GM23338 (cell line): Measurements from ENCODE around the gene RNF130. TPM values are rescaled to one million over a fixed set of nuclear protein-coding genes. Genes with fewer than 3 reads are reported as not detected.

Source experiments
- ATAC-seq: fragments of 200-7000 bp; cut with Tn5 transposase; 3 replicates; pipeline ENCODE4 v1.9.1; 2020
- DNase-seq: peaks from one replicate; pipeline ENCODE4 v3.0.0-alpha.2; 2015; ENCODE audit warnings: low spot score
- H2AFZ ChIP-seq: fragments of 200-600 bp; sonication (generic); 2 replicates; pipeline ENCODE4 v1.8.0; 2016; ENCODE audit warnings: antibody characterized with exemption, mild to moderate bottlenecking, moderate library complexity
- H3F3A ChIP-seq: fragments of 200-600 bp; sonication (generic); replicated peaks from 2 replicates; pipeline ENCODE4 v1.8.0; 2017; ENCODE audit warnings: antibody characterized with exemption, mixed run types, low read depth
- H3K27ac ChIP-seq: fragments of 200-600 bp; sonication (generic); 2 replicates; pipeline ENCODE4 v1.6.1; 2016; ENCODE audit warnings: low read depth
- H3K27me3 ChIP-seq: fragments of 200-600 bp; sonication (generic); 2 replicates; pipeline ENCODE4 v1.8.0; 2016; ENCODE audit warnings: mild to moderate bottlenecking, mixed run types, moderate library complexity; ENCODE audit not compliant: insufficient read depth
- H3K36me3 ChIP-seq: fragments of 200-600 bp; sonication (generic); 2 replicates; pipeline ENCODE4 v1.8.0; 2016; ENCODE audit warnings: mild to moderate bottlenecking; ENCODE audit not compliant: insufficient read depth
- H3K4me1 ChIP-seq: fragments of 200-600 bp; sonication (generic); 2 replicates; pipeline ENCODE4 v1.8.0; 2016; ENCODE audit warnings: mild to moderate bottlenecking, moderate library complexity; ENCODE audit not compliant: insufficient read depth
- H3K4me2 ChIP-seq: fragments of 200-600 bp; sonication (generic); 2 replicates; pipeline ENCODE4 v1.7.1; 2017; ENCODE audit warnings: mixed run types
- H3K4me3 ChIP-seq: fragments of 200-600 bp; sonication (generic); 2 replicates; pipeline ENCODE4 v1.6.1; 2016; ENCODE audit warnings: mixed run types
- H3K79me2 ChIP-seq: fragments of 200-600 bp; sonication (generic); replicated peaks from 2 replicates; pipeline ENCODE4 v1.8.0; 2017; ENCODE audit warnings: mild to moderate bottlenecking; ENCODE audit not compliant: insufficient read depth
- H3K9me2 ChIP-seq: fragments of 200-600 bp; sonication (generic); 2 replicates; pipeline ENCODE4 v1.8.0; 2017; ENCODE audit not compliant: insufficient read depth
- H4K20me1 ChIP-seq: fragments of 200-600 bp; sonication (generic); replicated peaks from 2 replicates; pipeline ENCODE4 v1.8.0; 2017; ENCODE audit warnings: mild to moderate bottlenecking; ENCODE audit not compliant: insufficient read depth
- H3K27ac Mint-ChIP-seq: 2 replicates; pipeline ENCODE4 v1.8.0; 2020; ENCODE audit warnings: inconsistent platforms, mild to moderate bottlenecking, moderate library complexity, mixed read lengths
- H3K27me3 Mint-ChIP-seq: 3 replicates; pipeline ENCODE4 v1.8.0; 2022; ENCODE audit warnings: low read depth, mild to moderate bottlenecking, moderate library complexity, mixed read lengths, inconsistent platforms; ENCODE audit not compliant: insufficient read depth, poor library complexity
- H3K36me3 Mint-ChIP-seq: 3 replicates; pipeline ENCODE4 v1.8.0; 2021; ENCODE audit warnings: low read depth, mild to moderate bottlenecking, inconsistent platforms, moderate library complexity, mixed read lengths
- H3K4me1 Mint-ChIP-seq: 3 replicates; pipeline ENCODE4 v1.8.0; 2020; ENCODE audit warnings: mild to moderate bottlenecking, inconsistent platforms, mixed read lengths
- H3K4me3 Mint-ChIP-seq: 3 replicates; pipeline ENCODE4 v1.8.0; 2021; ENCODE audit warnings: moderate library complexity, mild to moderate bottlenecking, inconsistent platforms, mixed read lengths
- H3K9me3 Mint-ChIP-seq: 3 replicates; pipeline ENCODE4 v1.8.0; 2020; ENCODE audit warnings: moderate library complexity, mild to moderate bottlenecking, inconsistent platforms, mixed read lengths
- CREB1 ChIP-seq: fragments of 250-450 bp; sonication (Bioruptor Pico); IDR thresholded peaks from 2 replicates; pipeline ENCODE4 v1.5.0; 2020; ENCODE audit warnings: low read depth, mild to moderate bottlenecking, moderate library complexity
- ETS1 ChIP-seq: IDR thresholded peaks from 2 replicates; pipeline ENCODE4 v1.6.1; 2016; ENCODE audit warnings: antibody characterized with exemption
- EZH2 ChIP-seq: fragments of 200-600 bp; sonication (generic); IDR thresholded peaks from one replicate; pipeline ENCODE4 v1.8.0; 2017; ENCODE audit warnings: antibody characterized with exemption, mild to moderate bottlenecking, low read depth; ENCODE audit not compliant: unreplicated experiment
- JUNB ChIP-seq: IDR thresholded peaks from one replicate; pipeline ENCODE4 v1.6.1; 2016; ENCODE audit warnings: antibody characterized with exemption; ENCODE audit not compliant: unreplicated experiment
- NANOG ChIP-seq: IDR thresholded peaks from 2 replicates; pipeline ENCODE4 v1.6.1; 2016; ENCODE audit warnings: antibody characterized with exemption, borderline replicate concordance
- POLR2AphosphoS5 ChIP-seq: IDR thresholded peaks from 2 replicates; pipeline ENCODE4 v1.6.1; 2016; ENCODE audit warnings: antibody characterized with exemption, low read depth
- ZNF114 ChIP-seq: fragments of 250-450 bp; sonication (Bioruptor Pico); IDR thresholded peaks from 2 replicates; pipeline ENCODE4 v1.5.0; 2020; ENCODE audit warnings: mild to moderate bottlenecking, moderate library complexity
- ZNF331 ChIP-seq: fragments of 250-450 bp; sonication (Bioruptor Pico); IDR thresholded peaks from 2 replicates; pipeline ENCODE4 v1.5.0; 2020; ENCODE audit warnings: low read depth, mild to moderate bottlenecking, moderate library complexity
- ZNF462 ChIP-seq: fragments of 250-450 bp; sonication (Bioruptor Pico); IDR thresholded peaks from 2 replicates; pipeline ENCODE4 v1.5.0; 2020; ENCODE audit warnings: mild to moderate bottlenecking, moderate library complexity
- polyA plus RNA-seq: library from polyadenylated mRNA; unstranded; fragments of >200 nt; fragmentation: Nextera tagmentation; extraction: Ambion mirVana; gene quantifications from 2 replicates; pipeline ENCODE4 v1.2.1, GENCODE V29; 2016
- total RNA-seq: library from RNA; depleted of rRNA; stranded (reverse); fragments of >200 nt; shearing (Covaris generic); gene quantifications from 2 replicates; pipeline ENCODE4 v1.2.3, GENCODE V29; 2014
- TF ChIP-seq, protein P1 (sequence below): IDR thresholded peaks from one replicate; pipeline ENCODE4 v1.6.1; 2018; ENCODE audit warnings: antibody characterized with exemption; ENCODE audit not compliant: unreplicated experiment

The RNF130 gene
- total and polyA plus RNA-seq, 2 experiments from 2014 or later: 60.1 to 97.3 TPM

GRCh38 chr5:180115326-180116076 is 43.9 kb upstream of the RNF130 start (continued):
- TF ChIP-seq ZNF462 (no peak), JUNB (no peak)

DNA sequence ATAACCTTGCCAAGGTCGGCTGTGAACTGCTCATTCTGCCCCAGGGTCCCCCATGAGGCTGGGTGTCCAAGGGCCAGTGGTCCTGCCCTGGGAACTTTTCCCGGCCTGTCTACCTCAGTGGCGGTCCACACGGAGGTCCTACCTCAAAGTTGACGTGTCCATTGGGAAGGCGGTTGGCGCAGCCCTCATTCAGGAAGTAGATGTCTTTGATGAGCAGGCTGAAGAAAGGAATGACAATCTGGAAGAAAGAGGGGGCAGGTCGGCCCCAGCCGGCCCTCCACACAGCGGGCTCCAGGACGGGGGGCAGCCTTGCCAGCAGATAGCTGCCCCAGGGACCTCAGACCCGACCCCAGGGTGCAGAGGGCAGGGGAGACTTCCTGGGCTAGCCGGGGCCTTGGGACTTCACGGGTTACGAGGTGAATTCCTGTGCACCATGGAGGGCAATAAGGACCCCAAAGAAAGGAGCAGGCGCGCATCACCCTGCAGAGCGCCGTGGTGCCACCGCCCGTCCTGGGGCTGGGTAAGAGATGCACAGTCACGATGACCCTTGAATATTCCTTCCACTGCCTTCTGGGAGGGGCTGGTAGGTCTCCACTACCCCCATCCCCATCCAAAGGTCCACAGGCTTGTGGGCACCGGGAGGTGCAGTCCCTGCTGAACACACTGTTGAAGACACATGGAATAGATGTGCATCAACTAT is 42.9 kb upstream of the RNF130 start:
- H3K4me1 Mint-ChIP-seq: peaks cover 9% of the 10 kb centered on the region
- no peaks in the 10 kb centered on the region for H3F3A ChIP-seq
- no peaks in the 10 kb centered on the region for H3K27me3 ChIP-seq
- no peaks in the 10 kb centered on the region for H3K9me2 ChIP-seq
- no peak overlapping the region for H3K4me3 Mint-ChIP-seq
- H3K4me3 ChIP-seq: no peak overlapping the region
- no peaks in the 10 kb centered on the region for H3K79me2 ChIP-seq
- H3K36me3 Mint-ChIP-seq: no peaks in the 10 kb centered on the region
- H3K27me3 Mint-ChIP-seq: peaks cover 6% of the 10 kb centered on the region
- H3K36me3 ChIP-seq: no peaks in the 10 kb centered on the region
- ATAC-seq (no peak), DNase-seq (no peak)
- H3K4me1 ChIP-seq: no peaks in the 10 kb centered on the region
- H3K27ac ChIP-seq: no peak overlapping the region
- no peaks in the 10 kb centered on the region for H4K20me1 ChIP-seq
- H3K4me2 ChIP-seq: no peak overlapping the region
- H3K9me3 Mint-ChIP-seq: no peaks in the 10 kb centered on the region; the same call in 2 of the 3 replicates
- no peak overlapping the region for H2AFZ ChIP-seq
- H3K27ac Mint-ChIP-seq: no peak overlapping the region
- no peak for TF ChIP-seq CREB1 (CRISPR knock-in tag)
- TF ChIP-seq EZH2: no peak
- no peak for TF ChIP-seq NANOG
- no peak for TF ChIP-seq JUNB
- no peak for TF ChIP-seq ZNF114 (CRISPR knock-in tag)
- TF ChIP-seq, protein P1, sequence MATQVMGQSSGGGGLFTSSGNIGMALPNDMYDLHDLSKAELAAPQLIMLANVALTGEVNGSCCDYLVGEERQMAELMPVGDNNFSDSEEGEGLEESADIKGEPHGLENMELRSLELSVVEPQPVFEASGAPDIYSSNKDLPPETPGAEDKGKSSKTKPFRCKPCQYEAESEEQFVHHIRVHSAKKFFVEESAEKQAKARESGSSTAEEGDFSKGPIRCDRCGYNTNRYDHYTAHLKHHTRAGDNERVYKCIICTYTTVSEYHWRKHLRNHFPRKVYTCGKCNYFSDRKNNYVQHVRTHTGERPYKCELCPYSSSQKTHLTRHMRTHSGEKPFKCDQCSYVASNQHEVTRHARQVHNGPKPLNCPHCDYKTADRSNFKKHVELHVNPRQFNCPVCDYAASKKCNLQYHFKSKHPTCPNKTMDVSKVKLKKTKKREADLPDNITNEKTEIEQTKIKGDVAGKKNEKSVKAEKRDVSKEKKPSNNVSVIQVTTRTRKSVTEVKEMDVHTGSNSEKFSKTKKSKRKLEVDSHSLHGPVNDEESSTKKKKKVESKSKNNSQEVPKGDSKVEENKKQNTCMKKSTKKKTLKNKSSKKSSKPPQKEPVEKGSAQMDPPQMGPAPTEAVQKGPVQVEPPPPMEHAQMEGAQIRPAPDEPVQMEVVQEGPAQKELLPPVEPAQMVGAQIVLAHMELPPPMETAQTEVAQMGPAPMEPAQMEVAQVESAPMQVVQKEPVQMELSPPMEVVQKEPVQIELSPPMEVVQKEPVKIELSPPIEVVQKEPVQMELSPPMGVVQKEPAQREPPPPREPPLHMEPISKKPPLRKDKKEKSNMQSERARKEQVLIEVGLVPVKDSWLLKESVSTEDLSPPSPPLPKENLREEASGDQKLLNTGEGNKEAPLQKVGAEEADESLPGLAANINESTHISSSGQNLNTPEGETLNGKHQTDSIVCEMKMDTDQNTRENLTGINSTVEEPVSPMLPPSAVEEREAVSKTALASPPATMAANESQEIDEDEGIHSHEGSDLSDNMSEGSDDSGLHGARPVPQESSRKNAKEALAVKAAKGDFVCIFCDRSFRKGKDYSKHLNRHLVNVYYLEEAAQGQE: no peak
- TF ChIP-seq POLR2AphosphoS5: no peak
- TF ChIP-seq ZNF331 (CRISPR knock-in tag): no peak
- no peak for TF ChIP-seq ETS1
